ENCODE data around the gene RNF150.
"Not testable (repeated sequence)": the region's sequence is repeated elsewhere in the genome, so short reads cannot be mapped to it uniquely, and the experiment has no call there.

RNF150 gene

DNA sequence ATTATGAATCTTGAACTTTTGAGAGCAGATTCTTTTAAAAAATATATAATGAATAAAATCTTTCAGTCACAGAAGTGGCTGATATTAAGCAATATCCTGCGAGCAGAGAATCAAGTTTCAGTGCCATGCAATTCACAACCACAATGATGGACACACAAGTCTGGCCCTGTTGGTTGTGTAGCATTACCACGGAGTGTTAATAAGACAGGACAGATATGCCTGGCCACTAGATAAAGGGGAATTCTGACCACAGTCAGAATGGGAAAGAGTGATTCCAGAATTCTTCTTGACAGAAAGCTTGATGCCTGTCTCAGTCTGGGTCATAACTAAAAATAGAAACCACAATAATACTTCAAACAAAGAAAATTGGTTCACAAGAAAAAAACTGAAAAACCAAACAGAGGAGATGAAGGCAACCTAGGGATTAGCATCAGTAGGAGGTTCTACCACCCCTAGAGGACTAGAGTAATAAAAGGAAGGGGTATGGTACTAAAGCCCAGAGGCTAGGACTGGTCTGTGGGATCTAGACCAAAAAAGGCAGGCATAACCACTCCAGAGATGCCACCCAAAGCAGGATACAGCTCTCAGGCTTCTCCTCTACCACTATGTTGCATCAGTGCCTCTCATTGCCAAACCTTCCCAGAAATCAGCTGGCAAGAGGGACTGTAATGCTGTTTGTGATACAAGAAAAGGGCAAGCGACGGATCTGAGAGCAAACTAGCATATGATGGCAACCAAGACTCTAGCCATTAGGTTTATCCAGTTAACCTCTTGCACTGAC lies 59.0 kb downstream of the RNF150 start:
- no peak for FAIRE-seq

DNA sequence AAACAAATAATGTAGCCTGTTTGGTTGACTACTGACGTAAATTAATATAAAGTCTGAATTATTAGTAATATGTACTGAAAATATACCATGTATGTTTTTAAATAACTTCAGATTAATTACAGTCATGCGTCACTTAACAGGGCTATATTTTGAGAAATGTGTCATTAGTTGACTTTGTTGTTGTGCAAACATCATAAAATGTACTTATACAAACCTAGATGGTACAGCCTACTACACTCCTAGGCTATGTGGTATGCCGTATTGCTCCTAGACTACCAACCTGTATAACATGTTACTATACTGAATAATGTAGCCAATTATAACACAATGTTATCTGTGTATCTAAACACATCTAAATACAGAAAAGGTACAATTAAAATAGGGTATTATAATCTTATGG lies 66.6 kb downstream of the RNF150 start:
- no peak for FAIRE-seq

DNA sequence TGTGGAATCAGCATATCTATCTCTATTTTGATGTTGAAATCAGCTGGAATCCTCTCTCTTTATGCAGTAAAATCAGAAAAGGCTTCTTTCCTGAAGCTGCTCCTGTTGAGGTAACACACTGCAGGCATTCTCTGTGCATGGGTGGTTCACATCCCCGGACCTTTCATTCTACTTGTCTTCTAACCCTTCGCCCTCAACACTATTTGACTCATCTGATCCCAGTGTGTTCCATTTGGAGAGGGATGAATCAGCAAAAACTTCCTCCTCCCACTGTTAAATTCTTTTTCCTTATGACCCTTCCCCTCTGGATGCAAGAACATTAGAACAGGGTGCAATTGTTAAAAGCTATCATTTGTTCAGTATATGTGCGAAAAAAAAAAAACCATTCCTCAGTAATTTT lies 67.4 kb downstream of the RNF150 start:
- no peak for FAIRE-seq

DNA sequence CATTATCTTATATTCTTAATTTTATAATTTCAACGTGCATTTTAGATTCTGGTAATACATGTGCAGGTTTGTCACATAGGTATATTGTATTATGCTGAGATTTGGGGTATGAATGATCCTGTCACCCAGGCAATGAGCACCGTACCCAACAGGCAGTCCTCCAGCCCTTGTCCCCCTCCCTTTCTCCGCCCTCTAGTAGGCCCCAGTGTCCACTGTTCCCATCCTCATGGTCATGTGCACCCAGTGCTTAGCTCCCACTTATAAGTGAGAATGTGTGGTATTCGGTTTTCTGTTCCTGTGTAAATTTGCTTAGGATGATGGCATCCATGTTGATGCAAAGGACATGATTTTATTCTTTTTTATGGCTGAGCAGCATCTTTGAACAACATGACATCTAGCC lies 70.6 kb downstream of the RNF150 start:
- FAIRE-seq = no peak

DNA sequence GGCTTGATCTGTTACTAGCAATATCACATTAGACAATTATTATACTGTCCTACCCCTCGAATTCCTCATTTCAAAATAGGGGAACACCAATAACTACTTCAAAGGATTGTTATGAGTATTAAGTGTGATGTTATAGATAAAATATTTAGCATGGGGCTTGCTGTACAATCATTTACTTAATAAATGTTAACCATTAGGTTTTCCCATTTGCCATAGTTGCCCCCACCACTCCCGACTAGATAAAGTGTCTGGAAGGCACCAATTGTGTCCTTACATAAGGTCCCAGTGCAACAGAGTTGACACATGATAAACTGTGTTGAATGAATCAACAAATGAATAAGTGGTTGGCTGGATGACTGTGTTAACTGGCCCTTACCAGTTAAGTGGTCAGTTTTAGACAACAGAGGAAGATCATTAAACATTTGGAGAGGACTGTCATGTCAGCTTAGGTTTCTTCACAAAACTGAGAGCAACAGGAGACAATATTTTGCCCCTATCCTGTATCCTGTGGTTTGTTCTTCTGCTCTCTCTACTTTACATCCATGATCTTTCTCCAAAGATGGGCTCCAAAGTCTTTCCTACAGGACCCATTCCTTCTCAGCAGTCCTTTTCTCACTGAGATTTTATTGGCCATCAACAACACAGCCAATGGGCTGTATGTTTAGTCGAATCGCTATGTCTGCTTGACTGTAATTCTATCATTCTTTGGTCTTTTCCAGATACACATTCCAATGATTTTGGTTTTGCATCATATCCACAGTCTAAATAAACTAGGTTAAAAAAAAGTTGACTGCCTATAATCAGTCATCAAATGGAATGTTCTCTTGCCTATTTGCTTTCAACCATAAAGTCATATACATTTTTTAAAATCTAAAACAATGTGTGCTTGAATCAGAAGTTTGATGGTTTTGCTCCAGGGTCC lies 74.4 kb downstream of the RNF150 start:
- FAIRE-seq = no peak

DNA sequence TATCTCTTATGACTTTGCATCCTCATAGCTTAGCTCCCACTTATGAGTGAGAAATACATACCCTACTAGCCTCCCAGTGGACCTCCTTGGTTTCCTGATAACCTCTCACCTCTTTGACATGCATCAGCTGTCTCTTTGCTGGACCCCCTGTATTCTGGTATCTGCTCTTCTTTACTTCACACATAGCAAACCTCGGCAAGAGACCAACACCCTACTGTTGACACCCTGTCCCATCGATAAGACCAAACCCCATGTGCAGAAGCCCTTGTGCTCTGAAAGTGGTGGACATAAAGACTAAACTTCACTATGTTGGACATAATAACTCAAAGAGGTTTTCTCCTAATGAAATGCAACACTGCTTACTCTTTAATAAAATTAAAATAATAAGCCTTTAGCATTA lies 75.7 kb downstream of the RNF150 start:
- FAIRE-seq = no peak

DNA sequence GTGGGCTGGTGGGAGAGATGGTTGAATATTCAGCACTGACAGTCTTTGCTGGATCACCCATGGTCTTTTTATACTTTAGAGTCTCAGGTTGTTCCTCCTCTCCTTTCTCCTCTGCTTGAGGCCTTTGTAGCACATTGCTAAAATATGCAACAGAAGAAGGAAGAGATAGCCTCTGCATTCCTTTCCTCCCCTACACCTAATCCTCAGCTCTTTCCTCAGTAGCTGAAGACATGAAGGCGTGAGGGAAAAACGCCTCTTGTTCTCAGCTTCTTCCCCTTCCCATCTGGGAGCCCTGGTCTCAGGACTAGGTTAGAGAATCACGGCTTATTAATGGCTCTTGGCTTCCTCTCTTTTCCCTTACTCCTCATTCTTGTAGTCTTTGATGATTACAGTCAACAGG lies 76.8 kb downstream of the RNF150 start:
- FAIRE-seq = no peak

DNA sequence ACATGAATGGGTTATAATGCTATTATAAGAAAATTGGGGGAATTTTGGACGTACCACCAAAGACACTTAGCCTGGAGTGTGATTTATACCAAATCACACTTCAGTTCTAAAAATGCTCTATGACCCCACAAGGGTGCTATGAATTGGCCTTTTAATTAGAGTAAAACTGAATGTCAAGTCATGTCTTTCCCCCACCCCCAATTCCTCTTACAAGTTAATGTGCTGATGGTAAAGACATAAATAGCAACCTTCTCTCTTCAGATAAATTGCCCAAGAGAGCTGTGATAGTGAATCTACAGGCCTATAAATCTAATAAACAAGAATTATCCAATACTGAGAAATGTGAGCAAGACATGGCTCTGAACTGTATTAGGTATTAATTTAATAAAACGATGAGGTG lies 78.8 kb downstream of the RNF150 start:
- FAIRE-seq = no peak

DNA sequence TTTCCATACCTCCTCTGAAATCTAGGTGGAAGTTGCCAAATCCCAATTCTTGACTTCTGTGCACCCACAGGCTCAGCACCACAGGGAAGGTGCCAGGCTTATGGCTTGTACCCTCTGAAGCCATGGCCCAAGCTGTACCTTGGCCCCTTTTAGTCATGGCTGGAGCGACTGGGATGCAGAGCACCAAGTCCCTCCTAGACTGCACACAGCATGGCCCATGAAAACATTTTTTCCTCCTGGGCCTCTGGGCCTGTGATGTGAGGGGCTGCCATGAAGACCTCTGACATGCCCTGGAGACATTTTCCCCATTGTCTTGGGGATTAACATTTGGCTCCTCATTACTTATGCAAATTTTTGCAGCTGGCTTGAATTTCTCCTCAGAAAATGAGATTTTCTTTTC lies 82.3 kb downstream of the RNF150 start:
- FAIRE-seq = not testable (repeated sequence)

DNA sequence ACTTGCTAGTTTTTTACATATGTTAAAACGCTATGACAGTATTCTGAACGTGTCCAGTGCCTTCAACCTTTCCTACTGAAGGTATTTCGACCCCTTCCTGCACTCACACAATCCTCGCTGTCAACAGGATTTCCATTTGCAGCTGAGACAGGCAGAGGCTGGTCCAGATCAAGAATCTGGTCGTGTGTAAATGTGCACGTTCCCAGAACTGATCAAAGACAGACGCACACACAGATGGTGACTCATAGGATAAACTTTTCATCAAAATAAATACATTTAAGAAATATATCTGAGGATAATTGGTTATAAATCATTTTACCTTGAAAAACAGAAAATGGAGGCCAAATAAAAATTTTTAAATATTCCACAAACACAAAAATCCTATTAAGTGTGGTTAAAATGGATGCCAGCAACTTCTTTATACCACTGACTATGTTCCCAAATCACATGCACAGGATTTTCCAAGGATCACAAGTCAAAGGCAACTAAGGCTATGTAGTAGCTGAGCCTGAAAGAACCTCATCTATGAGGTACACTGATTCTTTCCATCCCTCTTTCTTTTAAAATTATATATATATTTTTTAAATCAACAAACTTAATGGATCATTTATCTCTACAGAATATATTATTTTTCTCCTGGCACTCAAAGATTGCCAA lies 85.9 kb downstream of the RNF150 start:
- no peak for FAIRE-seq

DNA sequence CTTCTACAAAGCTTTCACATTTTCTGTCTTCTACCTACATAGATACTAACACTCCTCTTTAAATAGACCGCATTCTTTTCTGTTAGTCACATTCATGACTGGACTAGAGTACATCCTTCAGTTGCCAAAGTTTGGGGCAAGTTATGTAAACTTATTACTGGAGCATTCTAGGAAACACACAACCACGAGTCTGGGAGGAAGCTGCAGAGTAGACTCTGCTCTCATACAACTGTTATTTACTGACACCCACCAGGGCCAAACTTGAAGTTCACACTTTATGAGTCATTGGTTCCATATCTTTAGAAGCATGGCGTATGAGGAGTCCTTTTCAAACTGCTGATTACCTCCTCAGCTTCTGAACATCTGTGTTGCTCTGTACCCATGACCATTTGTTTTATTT lies 87.0 kb downstream of the RNF150 start:
- FAIRE-seq = no peak

DNA sequence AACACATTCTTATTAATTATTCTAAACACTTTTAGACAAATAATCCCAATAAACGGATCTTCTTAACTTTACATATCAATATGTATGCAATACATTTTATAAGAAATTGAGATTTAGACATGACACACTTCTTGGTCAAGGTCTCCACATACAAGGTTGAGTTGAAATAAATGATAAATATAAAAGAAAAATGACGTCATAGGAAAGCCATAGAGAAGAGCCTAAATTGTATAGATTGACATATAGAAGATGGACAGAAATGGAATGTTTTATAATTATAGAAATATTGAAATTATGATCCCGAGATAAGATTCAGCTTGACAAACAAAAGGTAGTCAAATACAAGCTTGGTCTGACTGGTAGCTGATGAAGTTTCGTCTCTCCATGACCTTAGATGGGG lies 87.4 kb downstream of the RNF150 start:
- FAIRE-seq = no peak

DNA sequence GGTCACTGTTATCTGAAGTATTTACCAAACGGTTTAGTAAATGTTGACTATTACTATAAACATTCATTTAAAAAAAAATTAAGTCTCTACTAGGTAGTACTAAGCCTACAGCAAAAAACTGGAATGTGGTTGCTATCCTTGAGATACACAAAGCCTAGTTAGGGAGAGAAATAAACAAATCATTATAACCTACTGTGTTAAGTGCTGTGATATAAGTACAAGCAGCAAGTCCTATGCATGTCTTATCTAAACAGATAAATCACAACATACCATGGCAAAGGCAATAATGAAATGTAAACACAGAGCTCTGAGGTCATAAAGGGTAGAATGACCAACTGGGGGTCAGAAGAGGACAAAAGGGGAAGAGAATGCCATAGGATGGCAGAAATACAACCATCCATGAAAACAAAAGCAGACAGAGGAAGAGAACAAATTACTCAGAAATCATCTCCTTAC lies 92.2 kb downstream of the RNF150 start:
- no peak for FAIRE-seq

DNA sequence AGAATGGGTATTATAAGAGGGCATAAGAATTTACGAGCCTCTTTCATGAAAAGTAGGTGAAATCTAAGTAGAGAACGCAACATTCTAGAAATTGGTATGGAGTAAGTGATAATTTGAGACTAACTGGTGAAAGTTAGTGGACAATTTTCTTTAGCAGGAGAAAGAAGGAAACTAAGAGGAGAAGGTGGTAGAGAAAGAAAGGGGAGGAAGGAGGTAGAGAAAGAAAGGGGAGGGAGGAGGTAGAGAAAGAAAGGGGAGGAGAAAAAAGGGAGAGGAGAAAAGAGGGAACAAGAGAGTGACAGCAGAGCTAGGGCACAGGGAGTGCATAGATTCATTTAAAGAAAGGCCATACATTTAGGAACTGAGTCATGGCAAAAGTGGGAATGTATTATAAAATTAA lies 94.1 kb downstream of the RNF150 start:
- FAIRE-seq = no peak

DNA sequence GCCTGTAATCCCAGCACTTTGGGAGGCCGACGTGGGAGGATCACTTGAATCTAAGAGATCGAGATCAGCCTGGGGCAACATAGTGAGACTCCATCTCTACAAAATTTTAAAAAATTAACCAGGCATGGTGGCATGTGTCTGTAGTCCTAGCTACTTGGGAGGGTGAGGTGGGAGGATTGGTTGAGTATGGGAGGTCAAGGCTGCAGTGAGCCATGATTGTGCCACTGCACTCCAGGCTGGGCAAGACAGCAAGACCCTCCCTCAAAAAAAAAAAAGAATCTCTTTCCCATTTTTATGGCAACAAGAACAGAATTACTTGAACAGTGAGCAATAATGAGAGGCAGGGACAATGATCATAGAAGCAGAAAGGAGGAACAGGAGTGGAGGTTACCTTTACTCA lies 94.8 kb downstream of the RNF150 start:
- FAIRE-seq = no peak

DNA sequence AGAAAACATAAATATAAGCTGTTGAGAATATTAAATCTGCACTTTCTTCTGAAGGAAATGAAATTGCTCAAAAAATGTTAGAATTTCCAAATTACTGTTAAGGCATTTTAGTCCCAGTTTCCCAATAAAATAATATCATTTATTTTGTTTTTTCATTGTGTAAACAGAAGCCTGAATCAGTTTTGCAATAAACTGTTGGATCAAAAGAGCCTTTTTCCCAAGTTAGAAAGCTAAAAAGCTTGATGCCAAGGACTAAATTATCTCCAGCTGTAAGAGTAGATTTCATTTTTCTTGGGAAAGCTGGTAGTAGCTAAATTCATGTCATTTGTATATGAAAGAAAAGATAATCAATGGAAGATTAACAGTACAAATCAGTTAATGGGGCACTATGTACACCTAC lies 95.8 kb downstream of the RNF150 start:
- no peak for FAIRE-seq

DNA sequence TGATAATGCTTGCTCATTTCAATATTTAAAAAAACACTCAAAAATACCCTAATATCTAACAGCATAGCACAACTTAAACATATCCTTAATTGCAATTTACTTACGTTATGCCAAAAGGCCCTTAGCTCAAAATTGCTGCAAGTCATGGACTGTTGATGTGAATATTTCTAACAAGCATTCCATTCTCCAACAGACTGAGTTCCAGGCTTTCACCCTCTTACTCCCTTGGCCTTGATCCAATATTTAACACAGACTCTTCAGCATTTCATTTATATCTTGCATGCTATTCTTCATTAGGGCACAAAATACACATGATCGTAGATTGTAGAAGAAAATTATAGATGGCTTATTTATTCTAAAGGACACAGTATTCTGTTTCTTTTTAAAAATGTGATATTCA lies 96.5 kb downstream of the RNF150 start:
- FAIRE-seq = no peak

DNA sequence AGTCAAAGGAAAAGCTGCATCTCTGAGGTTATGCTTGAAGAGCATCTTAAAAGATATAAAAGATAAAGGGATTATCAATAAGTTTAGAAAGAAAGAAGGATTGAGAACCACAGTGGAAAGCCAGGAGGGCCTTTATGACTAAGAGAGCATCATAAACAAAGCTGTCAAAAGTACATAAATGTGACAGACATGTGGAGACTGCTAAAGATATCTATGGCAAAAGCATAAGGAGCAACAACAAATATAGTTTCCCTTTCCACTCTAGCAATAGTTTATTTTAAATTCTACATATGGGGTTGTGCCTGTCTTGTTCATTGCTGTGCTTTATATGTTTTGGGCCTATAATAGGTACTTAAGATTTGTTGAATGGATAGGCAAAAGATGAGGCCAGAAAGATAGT lies 97.3 kb downstream of the RNF150 start:
- no peak for FAIRE-seq

DNA sequence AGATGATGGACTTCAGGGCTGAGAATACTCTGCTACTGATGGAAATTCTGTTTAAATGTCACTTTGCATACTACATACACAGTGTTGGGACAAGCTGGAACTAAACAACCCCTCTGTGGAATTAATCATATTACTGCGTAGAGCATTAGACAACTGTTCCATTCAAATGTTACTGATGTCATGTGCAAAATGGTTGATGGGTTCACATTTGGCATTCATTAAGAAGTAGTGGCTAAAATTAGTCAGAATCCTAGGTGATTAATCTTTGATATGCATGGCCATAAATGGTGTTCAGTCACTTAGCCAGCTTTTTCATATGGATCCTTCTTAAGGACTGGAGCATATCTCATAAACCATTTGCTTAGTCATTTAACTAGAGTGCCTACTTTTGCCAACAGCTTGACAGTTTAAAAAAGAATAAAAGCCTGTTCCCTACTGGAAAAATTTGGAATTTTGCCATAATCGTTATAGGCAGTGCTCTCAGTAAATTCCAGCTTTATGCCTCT lies 105.2 kb downstream of the RNF150 start:
- no peak for FAIRE-seq

DNA sequence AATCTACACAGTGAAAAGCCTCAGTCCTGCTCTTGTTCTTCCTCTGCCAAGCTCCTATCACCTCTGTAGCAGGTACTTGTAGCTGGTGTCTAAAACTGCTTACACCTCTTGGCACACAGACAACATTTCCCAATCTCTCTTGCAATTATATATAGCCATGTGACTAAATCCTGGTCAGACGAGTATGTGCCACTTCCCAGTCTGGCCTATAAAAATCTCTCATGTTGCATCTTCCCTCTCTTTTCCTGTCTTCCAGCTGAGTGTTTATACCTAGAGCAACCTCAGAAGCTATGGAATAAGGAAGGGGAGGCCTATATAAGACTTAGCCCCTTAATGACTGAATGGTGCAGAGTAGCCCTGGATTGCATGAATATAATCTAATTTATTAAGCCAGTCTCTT lies 105.8 kb downstream of the RNF150 start:
- FAIRE-seq = no peak

DNA sequence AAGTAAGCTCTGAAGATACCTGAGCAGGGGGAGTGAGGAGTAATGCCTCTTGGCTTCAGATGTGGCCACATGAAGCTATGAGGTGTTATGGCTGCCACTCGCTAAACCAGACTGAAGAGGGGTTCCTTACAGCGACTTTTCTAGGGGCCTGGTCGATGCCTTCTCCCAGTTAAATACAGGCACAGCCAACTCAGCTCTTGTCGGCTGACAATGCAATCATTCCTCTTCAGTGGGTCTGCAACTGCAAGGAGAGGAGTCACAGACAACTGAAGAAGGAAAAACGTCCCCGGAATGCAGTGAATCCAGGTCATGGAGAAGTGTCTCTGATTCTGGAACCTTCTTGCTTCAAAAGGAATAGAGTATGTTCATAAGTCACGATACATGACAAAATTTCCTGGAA lies 106.4 kb downstream of the RNF150 start:
- no peak for FAIRE-seq

DNA sequence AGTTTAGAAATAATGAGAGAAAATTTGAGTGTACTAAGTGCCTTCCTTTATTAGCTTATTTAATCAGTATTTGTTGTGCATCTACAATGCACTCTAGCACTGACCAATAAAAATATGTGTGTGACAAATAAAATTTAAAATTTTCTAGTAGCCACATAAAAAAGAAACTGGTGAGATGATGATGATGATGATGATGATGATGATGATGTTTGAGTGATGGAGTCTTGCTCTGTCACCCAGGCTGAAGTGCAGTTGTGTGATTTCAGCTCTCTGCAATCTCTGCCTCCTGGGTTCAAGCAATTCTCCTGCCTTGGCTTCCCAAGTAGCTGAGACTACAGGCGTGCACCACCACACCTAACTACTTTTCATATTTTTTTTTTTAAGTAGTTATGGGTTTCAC lies 110.2 kb downstream of the RNF150 start:
- FAIRE-seq = no peak

DNA sequence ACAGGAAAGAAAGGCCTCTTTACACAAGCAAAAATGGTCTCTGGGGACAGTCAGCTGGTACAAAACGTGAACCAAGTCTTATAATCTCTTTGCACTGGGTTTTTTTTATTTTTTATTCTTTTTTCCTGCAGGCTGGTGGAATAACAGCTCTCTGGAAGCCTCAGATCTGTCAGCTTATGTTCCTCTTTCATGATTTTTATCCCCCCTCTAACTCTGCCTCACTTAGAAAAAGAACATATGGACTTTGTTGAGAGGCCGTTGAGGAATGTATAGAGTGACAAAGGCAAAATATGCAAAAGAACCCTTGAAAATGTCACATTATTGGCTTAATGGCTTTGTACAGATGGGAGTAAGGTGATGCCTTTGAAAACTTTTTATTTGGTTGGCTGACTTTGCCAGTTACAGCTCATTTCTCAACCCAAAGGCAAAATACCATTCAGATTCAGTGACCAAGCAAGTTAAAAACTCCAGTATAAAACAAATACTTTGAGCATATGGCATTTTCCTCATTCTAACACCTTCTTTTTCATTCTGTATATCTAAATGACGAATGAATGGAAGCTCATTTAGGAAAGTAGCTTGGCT lies 111.1 kb downstream of the RNF150 start:
- FAIRE-seq = no peak
